HepG2 (cell line): Measurements from ENCODE around the gene FJX1. TPM values are rescaled to one million over a fixed set of nuclear protein-coding genes. Genes with fewer than 3 reads are reported as not detected.

Source experiments
- BORCS8-MEF2B ChIP-seq: sonication (generic); formaldehyde crosslinking; IDR thresholded peaks from 2 replicates; pipeline ENCODE4 v1.8.0; 2022; ENCODE audit warnings: mild to moderate bottlenecking, missing genetic modification reagents
- CHCHD3 ChIP-seq: sonication (generic); formaldehyde crosslinking; IDR thresholded peaks from 2 replicates; pipeline ENCODE4 v1.8.0; 2022; ENCODE audit warnings: mild to moderate bottlenecking, missing genetic modification reagents, moderate library complexity
- ELF3 ChIP-seq: IDR thresholded peaks from 2 replicates; pipeline ENCODE4 v1.6.1; 2016; ENCODE audit warnings: missing genetic modification reagents, missing compliant biosample characterization
- FOXK1 ChIP-seq: sonication (generic); formaldehyde crosslinking; IDR thresholded peaks from 2 replicates; pipeline ENCODE4 v1.4.0; 2020; ENCODE audit warnings: low read depth, missing genetic modification reagents, borderline replicate concordance
- IKZF5 ChIP-seq: IDR thresholded peaks from 2 replicates; pipeline ENCODE4 v1.6.1; 2018; ENCODE audit warnings: missing genetic modification reagents, mild to moderate bottlenecking, missing compliant biosample characterization
- MAFG ChIP-seq: sonication (generic); formaldehyde crosslinking; IDR thresholded peaks from 2 replicates; pipeline ENCODE4 v1.5.1; 2020; ENCODE audit warnings: mild to moderate bottlenecking, missing genetic modification reagents
- MTA3 ChIP-seq: sonication (generic); formaldehyde crosslinking; IDR thresholded peaks from 2 replicates; pipeline ENCODE4 v1.4.0; 2020; ENCODE audit warnings: missing genetic modification reagents
- NFE2 ChIP-seq: sonication (generic); formaldehyde crosslinking; IDR thresholded peaks from 2 replicates; pipeline ENCODE4 v1.4.0; 2020; ENCODE audit warnings: missing genetic modification reagents
- NR1H2 ChIP-seq: sonication (generic); formaldehyde crosslinking; IDR thresholded peaks from 2 replicates; pipeline ENCODE4 v1.8.1; 2022; ENCODE audit warnings: low read depth, missing genetic modification reagents, borderline replicate concordance
- SIN3B ChIP-seq: fragments of 150-350 bp; IDR thresholded peaks from 2 replicates; pipeline ENCODE4 v1.6.1; 2014; ENCODE audit warnings: low read length
- SIX4 ChIP-seq: sonication (generic); formaldehyde crosslinking; IDR thresholded peaks from 2 replicates; pipeline ENCODE4 v1.4.0; 2020; ENCODE audit warnings: missing genetic modification reagents
- TERF1 ChIP-seq: sonication (generic); formaldehyde crosslinking; IDR thresholded peaks from 2 replicates; pipeline ENCODE4 v1.8.0; 2022; ENCODE audit warnings: mild to moderate bottlenecking, missing genetic modification reagents, moderate library complexity
- THAP11 ChIP-seq: IDR thresholded peaks from 2 replicates; pipeline ENCODE4 v1.6.1; 2016; ENCODE audit warnings: missing biosample characterization, missing genetic modification reagents
- ZNF263 ChIP-seq: sonication (generic); formaldehyde crosslinking; IDR thresholded peaks from 2 replicates; pipeline ENCODE4 v1.4.0; 2020; ENCODE audit warnings: missing genetic modification reagents
- ZNF264 ChIP-seq: sonication (generic); formaldehyde crosslinking; IDR thresholded peaks from 2 replicates; pipeline ENCODE4 v1.4.0; 2020; ENCODE audit warnings: missing genetic modification reagents
- ZNF598 ChIP-seq: sonication (generic); formaldehyde crosslinking; IDR thresholded peaks from 2 replicates; pipeline ENCODE4 v1.5.1; 2020; ENCODE audit warnings: mild to moderate bottlenecking, missing genetic modification reagents, borderline replicate concordance
- ZNF841 ChIP-seq: sonication (generic); formaldehyde crosslinking; IDR thresholded peaks from 2 replicates; pipeline ENCODE4 v1.8.1; 2023; ENCODE audit warnings: missing genetic modification reagents, borderline replicate concordance
- ZZZ3 ChIP-seq: sonication (generic); formaldehyde crosslinking; IDR thresholded peaks from 2 replicates; pipeline ENCODE4 v1.4.0; 2020; ENCODE audit warnings: missing genetic modification reagents, mild to moderate bottlenecking, borderline replicate concordance
- polyA plus RNA-seq, 8 experiments: library from polyadenylated mRNA; depleted of rRNA in 3 of 8; stranded (reverse) in 7 of 8; unstranded in 1 of 8; fragments of >200 nt; fragmentation: Illumina TruSeq in 4 of 8; extraction: Trizol in 4 of 8; gene quantifications; 2 replicates each; pipeline versions ENCODE4 v1.2.1 to v1.2.3, GENCODE V29; 2011 to 2016; ENCODE audit warnings: low read depth in 4 of 8, missing spikeins in 1 of 8, mixed read lengths in 1 of 8; ENCODE audit not compliant: insufficient read depth in 1 of 8
- total RNA-seq, 5 experiments: library from RNA; depleted of rRNA; stranded (reverse); fragments of >200 nt; fragmentation: Illumina TruSeq; extraction: Trizol; gene quantifications; 2 replicates each; pipeline ENCODE4 v1.2.3, GENCODE V29; 2016; ENCODE audit warnings: low read depth in 1 of 5
- TF ChIP-seq, protein P1 (sequence below): sonication (generic); formaldehyde crosslinking; IDR thresholded peaks from 2 replicates; pipeline ENCODE4 v1.5.1; 2020; ENCODE audit warnings: mild to moderate bottlenecking, missing genetic modification reagents, borderline replicate concordance
- TF ChIP-seq, protein P2 (sequence below): sonication (generic); formaldehyde crosslinking; IDR thresholded peaks from 2 replicates; pipeline ENCODE4 v1.5.1; 2020; ENCODE audit warnings: mild to moderate bottlenecking, missing genetic modification reagents, borderline replicate concordance

The FJX1 gene
- total and polyA plus RNA-seq, 2 of the 13 experiments (the other 11 are each of a cell fraction or from before 2014, with no cell fraction given): 0.40 to 0.82 TPM

- TF ChIP-seq, protein P1, sequence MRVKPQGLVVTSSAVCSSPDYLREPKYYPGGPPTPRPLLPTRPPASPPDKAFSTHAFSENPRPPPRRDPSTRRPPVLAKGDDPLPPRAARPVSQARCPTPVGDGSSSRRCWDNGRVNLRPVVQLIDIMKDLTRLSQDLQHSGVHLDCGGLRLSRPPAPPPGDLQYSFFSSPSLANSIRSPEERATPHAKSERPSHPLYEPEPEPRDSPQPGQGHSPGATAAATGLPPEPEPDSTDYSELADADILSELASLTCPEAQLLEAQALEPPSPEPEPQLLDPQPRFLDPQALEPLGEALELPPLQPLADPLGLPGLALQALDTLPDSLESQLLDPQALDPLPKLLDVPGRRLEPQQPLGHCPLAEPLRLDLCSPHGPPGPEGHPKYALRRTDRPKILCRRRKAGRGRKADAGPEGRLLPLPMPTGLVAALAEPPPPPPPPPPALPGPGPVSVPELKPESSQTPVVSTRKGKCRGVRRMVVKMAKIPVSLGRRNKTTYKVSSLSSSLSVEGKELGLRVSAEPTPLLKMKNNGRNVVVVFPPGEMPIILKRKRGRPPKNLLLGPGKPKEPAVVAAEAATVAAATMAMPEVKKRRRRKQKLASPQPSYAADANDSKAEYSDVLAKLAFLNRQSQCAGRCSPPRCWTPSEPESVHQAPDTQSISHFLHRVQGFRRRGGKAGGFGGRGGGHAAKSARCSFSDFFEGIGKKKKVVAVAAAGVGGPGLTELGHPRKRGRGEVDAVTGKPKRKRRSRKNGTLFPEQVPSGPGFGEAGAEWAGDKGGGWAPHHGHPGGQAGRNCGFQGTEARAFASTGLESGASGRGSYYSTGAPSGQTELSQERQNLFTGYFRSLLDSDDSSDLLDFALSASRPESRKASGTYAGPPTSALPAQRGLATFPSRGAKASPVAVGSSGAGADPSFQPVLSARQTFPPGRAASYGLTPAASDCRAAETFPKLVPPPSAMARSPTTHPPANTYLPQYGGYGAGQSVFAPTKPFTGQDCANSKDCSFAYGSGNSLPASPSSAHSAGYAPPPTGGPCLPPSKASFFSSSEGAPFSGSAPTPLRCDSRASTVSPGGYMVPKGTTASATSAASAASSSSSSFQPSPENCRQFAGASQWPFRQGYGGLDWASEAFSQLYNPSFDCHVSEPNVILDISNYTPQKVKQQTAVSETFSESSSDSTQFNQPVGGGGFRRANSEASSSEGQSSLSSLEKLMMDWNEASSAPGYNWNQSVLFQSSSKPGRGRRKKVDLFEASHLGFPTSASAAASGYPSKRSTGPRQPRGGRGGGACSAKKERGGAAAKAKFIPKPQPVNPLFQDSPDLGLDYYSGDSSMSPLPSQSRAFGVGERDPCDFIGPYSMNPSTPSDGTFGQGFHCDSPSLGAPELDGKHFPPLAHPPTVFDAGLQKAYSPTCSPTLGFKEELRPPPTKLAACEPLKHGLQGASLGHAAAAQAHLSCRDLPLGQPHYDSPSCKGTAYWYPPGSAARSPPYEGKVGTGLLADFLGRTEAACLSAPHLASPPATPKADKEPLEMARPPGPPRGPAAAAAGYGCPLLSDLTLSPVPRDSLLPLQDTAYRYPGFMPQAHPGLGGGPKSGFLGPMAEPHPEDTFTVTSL: peak; percentile 59
- TF ChIP-seq NFE2 (CRISPR knock-in tag) (peak; percentile 31; the same call in 1 of the 2 replicates), SIN3B (no peak), MTA3 (CRISPR knock-in tag) (no peak), ELF3 (peak; percentile 72), SIX4 (CRISPR knock-in tag) (peak; percentile 28; the same call in 1 of the 2 replicates), MAFG (CRISPR knock-in tag) (no peak; the same call in 1 of the 2 replicates), FOXK1 (CRISPR knock-in tag) (no peak), ZNF598 (CRISPR knock-in tag) (peak; percentile 63; the same call in 1 of the 2 replicates), ZNF841 (CRISPR knock-in tag) (peak; percentile 97), ZNF264 (CRISPR knock-in tag) (peak; percentile 84; the same call in 1 of the 2 replicates), ZNF263 (CRISPR knock-in tag) (peak; percentile 70; the same call in 1 of the 2 replicates), THAP11 (peak; percentile 72), BORCS8-MEF2B (peak; percentile 99), CHCHD3 (CRISPR knock-in tag) (peak; percentile 91; the same call in 1 of the 2 replicates), TERF1 (peak; percentile 83; the same call in 1 of the 2 replicates), ZZZ3 (CRISPR knock-in tag) (peak; percentile 89), NR1H2 (CRISPR knock-in tag) (peak; percentile 99), IKZF5 (CRISPR knock-in tag) (peak; percentile 27)
- TF ChIP-seq, protein P2, sequence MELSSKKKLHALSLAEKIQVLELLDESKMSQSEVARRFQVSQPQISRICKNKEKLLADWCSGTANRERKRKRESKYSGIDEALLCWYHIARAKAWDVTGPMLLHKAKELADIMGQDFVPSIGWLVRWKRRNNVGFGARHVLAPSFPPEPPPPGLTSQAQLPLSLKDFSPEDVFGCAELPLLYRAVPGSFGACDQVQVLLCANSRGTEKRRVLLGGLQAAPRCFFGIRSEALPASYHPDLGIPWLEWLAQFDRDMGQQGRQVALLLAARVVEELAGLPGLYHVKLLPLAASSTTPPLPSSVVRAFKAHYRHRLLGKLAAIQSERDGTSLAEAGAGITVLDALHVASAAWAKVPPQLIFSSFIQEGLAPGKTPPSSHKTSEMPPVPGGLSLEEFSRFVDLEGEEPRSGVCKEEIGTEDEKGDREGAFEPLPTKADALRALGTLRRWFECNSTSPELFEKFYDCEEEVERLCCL (CRISPR knock-in tag): peak; percentile 97
Measured at GRCh38 chr11:35662649-35663407, 44.6 kb downstream of the FJX1 start, which contains the start of gene TRIM44 (continued).
